Measurements from ENCODE around the gene OR6X1.

GRCh38 chr11:123754101-123754568, at the start of gene OR6X1:
- TF ChIP-seq, protein P1, sequence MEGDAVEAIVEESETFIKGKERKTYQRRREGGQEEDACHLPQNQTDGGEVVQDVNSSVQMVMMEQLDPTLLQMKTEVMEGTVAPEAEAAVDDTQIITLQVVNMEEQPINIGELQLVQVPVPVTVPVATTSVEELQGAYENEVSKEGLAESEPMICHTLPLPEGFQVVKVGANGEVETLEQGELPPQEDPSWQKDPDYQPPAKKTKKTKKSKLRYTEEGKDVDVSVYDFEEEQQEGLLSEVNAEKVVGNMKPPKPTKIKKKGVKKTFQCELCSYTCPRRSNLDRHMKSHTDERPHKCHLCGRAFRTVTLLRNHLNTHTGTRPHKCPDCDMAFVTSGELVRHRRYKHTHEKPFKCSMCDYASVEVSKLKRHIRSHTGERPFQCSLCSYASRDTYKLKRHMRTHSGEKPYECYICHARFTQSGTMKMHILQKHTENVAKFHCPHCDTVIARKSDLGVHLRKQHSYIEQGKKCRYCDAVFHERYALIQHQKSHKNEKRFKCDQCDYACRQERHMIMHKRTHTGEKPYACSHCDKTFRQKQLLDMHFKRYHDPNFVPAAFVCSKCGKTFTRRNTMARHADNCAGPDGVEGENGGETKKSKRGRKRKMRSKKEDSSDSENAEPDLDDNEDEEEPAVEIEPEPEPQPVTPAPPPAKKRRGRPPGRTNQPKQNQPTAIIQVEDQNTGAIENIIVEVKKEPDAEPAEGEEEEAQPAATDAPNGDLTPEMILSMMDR (IDR thresholded peaks at IDR 0.05; ENCODE audit: insufficient read depth, low read depth, low read length), result no peak
- no peak for TF ChIP-seq EZH2 (IDR thresholded peaks at IDR 0.05; ENCODE audit: insufficient read depth, low read length)
